SH-SY5Y (cell line): Measurements from ENCODE around the gene ATP5ME.

Source experiments
- GATA2 ChIP-seq: IDR thresholded peaks from 2 replicates; pipeline ENCODE4 v1.6.1; 2011; ENCODE audit warnings: mild to moderate bottlenecking, low read depth, low read length
- GATA3 ChIP-seq: IDR thresholded peaks from 2 replicates; pipeline ENCODE4 v1.6.1; 2011; ENCODE audit warnings: low read depth, mild to moderate bottlenecking, low read length, moderate library complexity

DNA sequence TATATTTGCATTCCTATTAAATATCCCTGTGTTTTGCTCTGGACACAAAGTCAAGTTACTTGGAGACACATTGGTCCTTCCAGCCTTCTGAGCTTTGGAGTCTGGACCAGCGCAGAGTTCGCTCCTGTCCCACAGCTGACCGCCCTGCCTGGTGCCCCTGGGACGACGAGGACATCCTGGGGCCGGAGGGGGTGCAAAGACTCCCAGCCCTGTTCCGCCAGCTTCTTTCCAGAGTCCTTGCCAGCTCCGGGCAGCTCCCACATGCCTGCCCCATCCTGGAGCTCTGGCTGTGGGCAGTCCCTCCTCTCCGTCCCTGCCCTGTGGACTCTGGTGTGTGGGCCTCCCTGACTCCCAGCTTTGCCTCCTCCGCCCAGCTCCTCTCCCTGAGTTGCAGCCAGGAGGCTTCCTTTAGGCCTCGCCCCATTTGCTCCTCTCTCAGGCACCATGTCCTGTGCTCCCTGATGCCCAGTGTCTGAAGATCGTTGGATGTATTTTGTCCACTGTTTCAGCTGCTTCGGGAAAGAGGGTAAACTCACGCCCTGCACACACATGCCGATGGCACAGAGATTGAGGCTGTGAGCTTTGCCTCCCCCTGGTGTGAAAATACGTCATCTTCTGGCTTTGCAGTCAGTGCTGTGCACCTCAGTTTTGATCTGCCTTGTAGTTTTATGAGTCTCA, 26.6 kb upstream of the ATP5ME start:
- TF ChIP-seq GATA2, result no peak
- TF ChIP-seq GATA3, result no peak
